Hepatocyte (in vitro differentiated cells): Measurements from ENCODE around the gene TIGD3. TPM values are rescaled to one million over a fixed set of nuclear protein-coding genes. Genes with fewer than 3 reads are reported as not detected.
A peak's percentile ranks its signal among the peaks of the same experiment; 100 is the strongest.

Experiments used
- DNase-seq: peaks from one replicate; pipeline ENCODE4 v3.0.0-alpha.2; 2016; ENCODE audit warnings: low spot score
- H2AFZ ChIP-seq: fragments of 200-600 bp; sonication (generic); 2 replicates; pipeline ENCODE4 v1.6.0; 2016; ENCODE audit warnings: antibody characterized with exemption, mild to moderate bottlenecking
- H3K27ac ChIP-seq: fragments of 200-600 bp; sonication (generic); 2 replicates; pipeline ENCODE4 v1.5.1; 2016; ENCODE audit warnings: mild to moderate bottlenecking
- H3K27me3 ChIP-seq: fragments of 200-600 bp; sonication (generic); 2 replicates; pipeline ENCODE4 v1.6.1; 2016
- H3K36me3 ChIP-seq: fragments of 200-600 bp; sonication (generic); replicated peaks from 2 replicates; pipeline ENCODE4 v1.5.1; 2016; ENCODE audit warnings: low read depth; ENCODE audit not compliant: insufficient read depth
- H3K4me1 ChIP-seq: fragments of 200-600 bp; sonication (generic); 2 replicates; pipeline ENCODE4 v1.5.1; 2016; ENCODE audit warnings: mild to moderate bottlenecking, moderate library complexity; ENCODE audit not compliant: insufficient read depth
- H3K4me2 ChIP-seq: fragments of 200-600 bp; sonication (generic); 2 replicates; pipeline ENCODE4 v1.6.0; 2016
- H3K4me3 ChIP-seq: fragments of 200-600 bp; sonication (generic); 2 replicates; pipeline ENCODE4 v1.5.1; 2016; ENCODE audit warnings: mild to moderate bottlenecking
- H3K79me2 ChIP-seq: fragments of 200-600 bp; sonication (generic); 2 replicates; pipeline ENCODE4 v1.6.0; 2017; ENCODE audit warnings: mild to moderate bottlenecking
- H3K9me2 ChIP-seq: fragments of 200-600 bp; sonication (generic); replicated peaks from 2 replicates; pipeline ENCODE4 v1.6.0; 2017; ENCODE audit warnings: mild to moderate bottlenecking; ENCODE audit not compliant: insufficient read depth
- H3K9me3 ChIP-seq: fragments of 200-600 bp; sonication (generic); 2 replicates; pipeline ENCODE4 v1.5.1; 2016; ENCODE audit warnings: low read depth, mild to moderate bottlenecking
- H4K20me1 ChIP-seq: fragments of 200-600 bp; sonication (generic); 2 replicates; pipeline ENCODE4 v1.6.0; 2016; ENCODE audit warnings: mild to moderate bottlenecking; ENCODE audit not compliant: insufficient read depth, poor library complexity, severe bottlenecking
- CTCF ChIP-seq: fragments of 200-600 bp; sonication (generic); IDR thresholded peaks from 2 replicates; pipeline ENCODE4 v1.5.1; 2016; ENCODE audit warnings: antibody characterized with exemption, mild to moderate bottlenecking; ENCODE audit not compliant: poor library complexity
- EZH2 ChIP-seq: fragments of 200-600 bp; sonication (generic); IDR thresholded peaks from 2 replicates; pipeline ENCODE4 v1.6.1; 2016; ENCODE audit warnings: antibody characterized with exemption, mild to moderate bottlenecking, borderline replicate concordance
- EZH2phosphoT487 ChIP-seq: fragments of 200-600 bp; sonication (generic); IDR thresholded peaks from one replicate; pipeline ENCODE4 v1.6.1; 2018; ENCODE audit warnings: antibody characterized with exemption, mild to moderate bottlenecking, low read depth, moderate library complexity; ENCODE audit not compliant: unreplicated experiment, severe bottlenecking
- WGBS: methylation state at CpG from one replicate; pipeline ENCODE4 v1.1.6; 2016; ENCODE audit warnings: low lambda C conversion rate; ENCODE audit errors: missing lambda C conversion rate; 5-methylcytosine and 5-hydroxymethylcytosine counted together
- polyA plus RNA-seq: library from polyadenylated mRNA; unstranded; fragments of >200 nt; fragmentation: Nextera tagmentation; extraction: Ambion mirVana; gene quantifications from 2 replicates; pipeline ENCODE4 v1.2.1, GENCODE V29; 2016
- total RNA-seq: library from RNA; depleted of rRNA; stranded (reverse); fragments of >200 nt; gene quantifications from 2 replicates; pipeline ENCODE4 v1.2.3, GENCODE V29; 2014

Gene TIGD3
- total and polyA plus RNA-seq, 2 experiments from 2014 or later = 1.7 to 2.0 TPM

- WGBS = 84% methylated on average over 16 of the region's 16 CpGs
- Histone ChIP-seq H3K27ac (peak overlapping the region; percentile 99), H3K36me3 (no peaks in the 10 kb centered on the region), H3K4me1 (peaks cover 61% of the 10 kb centered on the region), H3K4me2 (peak overlapping the region; percentile 69), H3K9me3 (no peaks in the 10 kb centered on the region), H3K9me2 (no peaks in the 10 kb centered on the region), H2AFZ (no peak overlapping the region), H4K20me1 (no peaks in the 10 kb centered on the region), H3K4me3 (no peak overlapping the region), H3K27me3 (no peaks in the 10 kb centered on the region), H3K79me2 (peaks cover 3% of the 10 kb centered on the region)
- DNase-seq = no peak
- TF ChIP-seq EZH2 = no peak
- TF ChIP-seq EZH2phosphoT487 = no peak
- TF ChIP-seq CTCF = no peak
Observed at GRCh38 chr11:65380460-65381119, 26.0 kb downstream of the TIGD3 start.

- Histone ChIP-seq H3K27me3 (no peaks in the 10 kb centered on the region), H3K9me3 (no peaks in the 10 kb centered on the region), H2AFZ (no peak overlapping the region), H3K4me3 (no peak overlapping the region), H3K79me2 (peaks cover 8% of the 10 kb centered on the region), H3K9me2 (no peaks in the 10 kb centered on the region), H3K27ac (peak overlapping the region; percentile 99), H3K4me2 (peak overlapping the region; percentile 69), H4K20me1 (no peaks in the 10 kb centered on the region), H3K4me1 (peaks cover 68% of the 10 kb centered on the region), H3K36me3 (no peaks in the 10 kb centered on the region)
- no peak for TF ChIP-seq EZH2
- TF ChIP-seq CTCF = no peak
- no peak for TF ChIP-seq EZH2phosphoT487
- WGBS = 21% methylated on average over 6 of the region's 6 CpGs
- no peak for DNase-seq
Observed at GRCh38 chr11:65381716-65382032, 27.1 kb downstream of the TIGD3 start.

- no peaks in the 10 kb centered on the region for H3K9me2 ChIP-seq
- H3K4me2 ChIP-seq = peak within 1 kb of the TSS; percentile 69
- no peak for TF ChIP-seq EZH2
- peak; percentile 78 for TF ChIP-seq CTCF
- no peaks in the 10 kb centered on the region for H4K20me1 ChIP-seq
- H2AFZ ChIP-seq = peak within 1 kb of the TSS; percentile 7
- H3K36me3 ChIP-seq = no peaks in the 10 kb centered on the region
- DNase-seq = peak; percentile 97
- no peaks in the 10 kb centered on the region for H3K27me3 ChIP-seq
- peaks cover 13% of the 10 kb centered on the region for H3K79me2 ChIP-seq
- peaks cover 71% of the 10 kb centered on the region for H3K4me1 ChIP-seq
- no peaks in the 10 kb centered on the region for H3K9me3 ChIP-seq
- H3K27ac ChIP-seq = peak within 1 kb of the TSS; percentile 99
- WGBS = 7% methylated on average over 27 of the region's 27 CpGs
- no peak within 1 kb of the TSS for H3K4me3 ChIP-seq
Observed at GRCh38 chr11:65382033-65382803, 27.7 kb downstream of the TIGD3 start, which contains the start of gene SLC25A45. Gene SLC25A45, minus strand, starts transcription at chr11:65382646. Its CDS starts 695 bp downstream, at chr11:65381951.
